DOHH2 (cell line): ENCODE measurements around the gene TMEM72.

Source experiments
- H3F3A ChIP-seq: fragments of 200-600 bp; sonication (generic), shearing (Covaris generic); 2 replicates; pipeline ENCODE4 v1.6.0; 2016; ENCODE audit warnings: antibody characterized with exemption, mild to moderate bottlenecking; ENCODE audit not compliant: control insufficient read depth, insufficient read depth
- H3K27ac ChIP-seq: fragments of 200-600 bp; sonication (generic); 2 replicates; pipeline ENCODE4 v1.5.1; 2014; ENCODE audit warnings: low read depth, mild to moderate bottlenecking, low read length, moderate library complexity
- H3K27me3 ChIP-seq: fragments of 200-600 bp; sonication (generic); 2 replicates; pipeline ENCODE4 v1.6.1; 2014; ENCODE audit warnings: mild to moderate bottlenecking, low read length, mixed read lengths; ENCODE audit not compliant: control insufficient read depth
- H3K36me3 ChIP-seq: fragments of 200-600 bp; sonication (generic); 2 replicates; pipeline ENCODE4 v1.6.1; 2014; ENCODE audit warnings: mild to moderate bottlenecking, low read length, moderate library complexity, mixed read lengths; ENCODE audit not compliant: control insufficient read depth
- H3K4me1 ChIP-seq: fragments of 200-600 bp; sonication (generic); 2 replicates; pipeline ENCODE4 v1.6.1; 2014; ENCODE audit warnings: mild to moderate bottlenecking, low read length, mixed read lengths; ENCODE audit not compliant: control insufficient read depth
- H3K4me2 ChIP-seq: fragments of 200-600 bp; sonication (generic); 2 replicates; pipeline ENCODE4 v1.6.0; 2014; ENCODE audit warnings: mild to moderate bottlenecking, low read length, moderate library complexity
- H3K4me3 ChIP-seq: fragments of 200-600 bp; sonication (generic); 2 replicates; pipeline ENCODE4 v1.5.1; 2014; ENCODE audit warnings: mild to moderate bottlenecking, low read length, mixed read lengths
- H3K79me2 ChIP-seq: fragments of 200-600 bp; sonication (generic); 2 replicates; pipeline ENCODE4 v1.6.1; 2014; ENCODE audit warnings: mild to moderate bottlenecking, low read length, mixed read lengths; ENCODE audit not compliant: control insufficient read depth
- H3K9me2 ChIP-seq: fragments of 200-600 bp; sonication (generic); replicated peaks from 2 replicates; pipeline ENCODE4 v1.6.1; 2014; ENCODE audit warnings: mild to moderate bottlenecking, low read length, mixed read lengths; ENCODE audit not compliant: control insufficient read depth
- H3K9me3 ChIP-seq: fragments of 200-600 bp; sonication (generic); 2 replicates; pipeline ENCODE4 v1.6.1; 2014; ENCODE audit warnings: antibody characterized with exemption, low read length, mixed read lengths; ENCODE audit not compliant: control insufficient read depth, insufficient read depth
- H4K20me1 ChIP-seq: fragments of 200-600 bp; sonication (generic); 2 replicates; pipeline ENCODE4 v1.6.0; 2014; ENCODE audit warnings: low read depth, mild to moderate bottlenecking, antibody characterized with exemption, low read length, moderate library complexity; ENCODE audit not compliant: control insufficient read depth, insufficient read depth
- CTCF ChIP-seq: fragments of 200-600 bp; sonication (generic); IDR thresholded peaks from one replicate; pipeline ENCODE4 v1.5.1; 2014; ENCODE audit warnings: antibody characterized with exemption, mild to moderate bottlenecking, low read depth, low read length; ENCODE audit not compliant: poor library complexity, severe bottlenecking
- EZH2phosphoT487 ChIP-seq: fragments of 200-600 bp; sonication (generic); IDR thresholded peaks from 2 replicates; pipeline ENCODE4 v1.6.1; 2017; ENCODE audit warnings: borderline replicate concordance, mild to moderate bottlenecking, antibody characterized with exemption, low read length, moderate library complexity, mixed read lengths

TMEM72 gene

GRCh38 chr10:44917848-44918247, 6.7 kb downstream of the TMEM72 start:
- H3K9me3 ChIP-seq, result no peaks in the 10 kb centered on the region
- H3K79me2 ChIP-seq, result no peaks in the 10 kb centered on the region
- H3K4me2 ChIP-seq, result no peak overlapping the region
- H3K9me2 ChIP-seq, result no peaks in the 10 kb centered on the region
- no peaks in the 10 kb centered on the region for H3K27me3 ChIP-seq
- no peak for TF ChIP-seq EZH2phosphoT487
- TF ChIP-seq CTCF, result no peak
- no peak overlapping the region for H3K27ac ChIP-seq
- no peaks in the 10 kb centered on the region for H3F3A ChIP-seq
- H3K36me3 ChIP-seq, result no peaks in the 10 kb centered on the region
- H3K4me3 ChIP-seq, result no peak overlapping the region
- no peaks in the 10 kb centered on the region for H4K20me1 ChIP-seq
- H3K4me1 ChIP-seq, result peaks cover 9% of the 10 kb centered on the region

- Histone ChIP-seq H3K9me3 (no peaks in the 10 kb centered on the region), H3K9me2 (no peaks in the 10 kb centered on the region), H4K20me1 (no peaks in the 10 kb centered on the region), H3K79me2 (no peaks in the 10 kb centered on the region), H3F3A (no peaks in the 10 kb centered on the region), H3K4me2 (no peak overlapping the region), H3K36me3 (no peaks in the 10 kb centered on the region), H3K4me3 (no peak overlapping the region), H3K4me1 (no peaks in the 10 kb centered on the region), H3K27me3 (no peaks in the 10 kb centered on the region), H3K27ac (no peak overlapping the region)
- TF ChIP-seq CTCF, result no peak
- no peak for TF ChIP-seq EZH2phosphoT487
Measured at GRCh38 chr10:44920252-44920651, 9.1 kb downstream of the TMEM72 start.

DNA sequence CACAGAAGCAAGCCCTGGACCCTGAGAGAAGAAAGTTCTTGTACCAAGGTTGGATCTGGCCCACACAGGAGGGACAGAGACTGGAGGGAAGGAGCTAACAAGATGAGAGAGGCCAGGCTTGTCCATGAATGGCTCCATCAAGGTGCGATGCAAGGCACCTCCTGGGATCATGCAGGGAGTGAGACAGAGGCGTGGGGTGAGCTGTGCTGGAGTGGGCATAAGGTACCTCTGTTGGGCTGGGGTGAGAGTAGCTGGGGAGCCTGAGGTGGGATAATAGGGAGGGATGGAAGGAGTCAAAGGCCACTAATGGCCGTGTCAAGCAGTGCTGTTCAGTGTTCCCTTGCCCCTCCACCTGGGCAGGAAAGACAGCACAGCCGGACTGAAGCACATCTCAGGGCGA, 9.9 kb downstream of the TMEM72 start:
- Histone ChIP-seq H3K4me1 (no peaks in the 10 kb centered on the region), H3K9me3 (no peaks in the 10 kb centered on the region), H3K9me2 (no peaks in the 10 kb centered on the region), H3K4me3 (no peak overlapping the region), H4K20me1 (no peaks in the 10 kb centered on the region), H3K4me2 (no peak overlapping the region), H3K27ac (no peak overlapping the region), H3K27me3 (no peaks in the 10 kb centered on the region), H3K36me3 (no peaks in the 10 kb centered on the region), H3F3A (no peaks in the 10 kb centered on the region), H3K79me2 (no peaks in the 10 kb centered on the region)
- no peak for TF ChIP-seq CTCF
- TF ChIP-seq EZH2phosphoT487, result no peak

DNA sequence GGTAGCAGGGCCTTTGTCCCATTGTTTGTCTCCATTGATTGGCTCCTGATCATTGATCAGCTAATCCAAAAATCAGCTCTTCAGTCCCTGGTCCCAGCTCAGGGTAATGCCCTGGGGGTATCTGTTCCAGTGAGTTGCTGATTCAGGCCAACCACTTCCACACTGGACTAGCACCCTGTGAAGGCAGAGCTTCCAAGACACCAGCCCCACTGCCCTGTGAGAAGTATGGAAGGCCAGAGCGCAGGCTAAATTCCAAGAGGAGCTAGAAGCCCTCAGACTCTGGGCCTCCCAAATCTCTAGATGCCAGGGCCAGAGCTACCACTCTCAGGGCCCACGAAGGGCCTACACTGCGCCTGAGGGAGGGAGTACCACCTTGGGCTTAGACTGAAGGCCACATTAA, 10.4 kb downstream of the TMEM72 start:
- no peaks in the 10 kb centered on the region for H3K9me3 ChIP-seq
- H3K27ac ChIP-seq, result no peak overlapping the region
- H3K4me3 ChIP-seq, result no peak overlapping the region
- H3K4me2 ChIP-seq, result no peak overlapping the region
- H4K20me1 ChIP-seq, result no peaks in the 10 kb centered on the region
- no peaks in the 10 kb centered on the region for H3K9me2 ChIP-seq
- H3K27me3 ChIP-seq, result no peaks in the 10 kb centered on the region
- no peaks in the 10 kb centered on the region for H3K79me2 ChIP-seq
- no peaks in the 10 kb centered on the region for H3F3A ChIP-seq
- no peaks in the 10 kb centered on the region for H3K36me3 ChIP-seq
- no peaks in the 10 kb centered on the region for H3K4me1 ChIP-seq
- no peak for TF ChIP-seq EZH2phosphoT487
- TF ChIP-seq CTCF, result no peak
